ENCODE results near the gene CD19.

- TF ChIP-seq CTCF (IDR thresholded peaks at IDR 0.05) (no peak), POLR2A (IDR thresholded peaks at IDR 0.05) (no peak)
Observed at GRCh38 chr16:28986492-28986891, 54.7 kb downstream of the CD19 start.

All from body of pancreas (tissue), 4 donors.